GM12874 (cell line): ENCODE results near the gene PTPRE.

ENCODE experiments used
- TF ChIP-seq, protein P1 (sequence below): IDR thresholded peaks from 2 replicates; pipeline ENCODE4 v1.5.1; 2011; ENCODE audit warnings: low read depth, mild to moderate bottlenecking, control low read depth, low read length, moderate library complexity; ENCODE audit not compliant: insufficient read depth

PTPRE gene

DNA sequence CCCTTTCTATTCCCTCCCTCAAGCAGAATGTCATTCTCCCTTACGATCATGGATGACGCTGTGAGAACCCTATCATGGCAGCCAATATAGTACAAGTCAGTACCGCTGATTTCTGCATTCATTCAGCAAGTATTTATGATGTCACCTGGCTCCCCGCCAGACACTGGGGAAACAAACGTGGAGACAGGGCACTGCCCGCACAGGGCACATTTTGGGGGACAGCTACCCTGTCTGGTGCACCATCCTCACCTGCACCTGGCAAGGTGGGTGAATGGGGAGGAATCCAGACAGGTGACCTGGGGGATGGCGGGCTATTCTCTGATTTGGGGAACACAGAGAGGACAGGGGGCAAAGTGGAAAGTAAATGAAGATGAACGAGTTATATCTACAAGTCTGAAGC is 190.9 kb downstream of the PTPRE start:
- TF ChIP-seq, protein P1, sequence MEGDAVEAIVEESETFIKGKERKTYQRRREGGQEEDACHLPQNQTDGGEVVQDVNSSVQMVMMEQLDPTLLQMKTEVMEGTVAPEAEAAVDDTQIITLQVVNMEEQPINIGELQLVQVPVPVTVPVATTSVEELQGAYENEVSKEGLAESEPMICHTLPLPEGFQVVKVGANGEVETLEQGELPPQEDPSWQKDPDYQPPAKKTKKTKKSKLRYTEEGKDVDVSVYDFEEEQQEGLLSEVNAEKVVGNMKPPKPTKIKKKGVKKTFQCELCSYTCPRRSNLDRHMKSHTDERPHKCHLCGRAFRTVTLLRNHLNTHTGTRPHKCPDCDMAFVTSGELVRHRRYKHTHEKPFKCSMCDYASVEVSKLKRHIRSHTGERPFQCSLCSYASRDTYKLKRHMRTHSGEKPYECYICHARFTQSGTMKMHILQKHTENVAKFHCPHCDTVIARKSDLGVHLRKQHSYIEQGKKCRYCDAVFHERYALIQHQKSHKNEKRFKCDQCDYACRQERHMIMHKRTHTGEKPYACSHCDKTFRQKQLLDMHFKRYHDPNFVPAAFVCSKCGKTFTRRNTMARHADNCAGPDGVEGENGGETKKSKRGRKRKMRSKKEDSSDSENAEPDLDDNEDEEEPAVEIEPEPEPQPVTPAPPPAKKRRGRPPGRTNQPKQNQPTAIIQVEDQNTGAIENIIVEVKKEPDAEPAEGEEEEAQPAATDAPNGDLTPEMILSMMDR = no peak

DNA sequence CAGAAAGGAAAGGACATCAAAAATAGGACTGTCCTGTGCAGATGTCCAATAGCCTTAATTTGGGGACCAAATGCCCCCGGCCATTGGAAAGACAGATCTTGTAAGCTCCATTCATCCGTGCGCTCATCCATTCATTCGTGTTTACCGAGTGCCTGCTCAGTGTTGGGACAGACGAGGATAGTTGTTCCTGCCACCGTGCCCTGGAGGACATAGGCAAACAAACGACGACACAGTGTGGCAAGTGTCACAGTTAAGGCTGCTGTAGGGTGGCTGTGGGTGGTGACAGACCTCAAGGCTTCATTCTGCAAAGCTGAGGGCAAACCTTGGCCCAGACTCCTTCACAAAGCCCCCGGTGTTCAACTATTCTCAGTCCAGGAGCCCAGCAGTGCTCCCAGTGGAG is 191.7 kb downstream of the PTPRE start:
- TF ChIP-seq, protein P1 = no peak

DNA sequence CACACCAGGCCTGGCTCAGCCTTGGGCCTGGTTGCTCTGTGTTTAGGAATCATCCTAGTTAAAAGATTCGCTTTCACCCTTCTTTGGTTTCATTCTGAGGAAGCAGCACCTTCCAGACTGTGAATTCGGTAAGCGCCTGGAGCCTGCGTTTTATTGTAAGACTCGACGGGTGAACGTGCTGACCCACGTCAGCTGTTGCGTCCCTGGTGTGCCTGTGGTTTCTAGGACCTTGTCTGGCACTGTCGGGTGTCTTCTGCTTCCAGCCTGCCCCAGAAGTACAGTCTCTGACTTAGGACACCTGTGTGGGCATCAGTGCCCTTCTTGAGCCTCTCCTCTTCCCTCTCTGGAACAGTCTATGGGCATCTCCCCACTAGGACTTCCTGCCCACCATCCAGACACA is 193.0 kb downstream of the PTPRE start:
- TF ChIP-seq, protein P1 = no peak

DNA sequence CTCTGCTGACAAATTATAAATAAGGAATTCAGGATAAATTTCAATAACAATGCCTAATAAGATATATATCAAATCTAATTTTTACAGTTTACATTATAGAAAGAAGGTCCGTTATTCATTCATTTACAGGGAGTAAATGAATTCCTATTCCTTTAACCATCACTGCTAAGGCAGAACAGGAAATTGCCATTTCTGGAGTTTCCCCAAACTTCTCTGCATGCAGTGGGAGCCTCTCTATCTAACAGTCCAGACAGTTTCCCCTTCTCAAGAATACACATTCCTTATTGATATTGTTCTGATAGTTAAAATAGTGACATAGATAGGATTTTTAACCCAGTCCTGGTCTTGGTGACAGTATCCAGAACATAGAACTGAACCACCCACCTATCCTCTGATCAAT is 195.0 kb downstream of the PTPRE start:
- TF ChIP-seq, protein P1 = no peak

DNA sequence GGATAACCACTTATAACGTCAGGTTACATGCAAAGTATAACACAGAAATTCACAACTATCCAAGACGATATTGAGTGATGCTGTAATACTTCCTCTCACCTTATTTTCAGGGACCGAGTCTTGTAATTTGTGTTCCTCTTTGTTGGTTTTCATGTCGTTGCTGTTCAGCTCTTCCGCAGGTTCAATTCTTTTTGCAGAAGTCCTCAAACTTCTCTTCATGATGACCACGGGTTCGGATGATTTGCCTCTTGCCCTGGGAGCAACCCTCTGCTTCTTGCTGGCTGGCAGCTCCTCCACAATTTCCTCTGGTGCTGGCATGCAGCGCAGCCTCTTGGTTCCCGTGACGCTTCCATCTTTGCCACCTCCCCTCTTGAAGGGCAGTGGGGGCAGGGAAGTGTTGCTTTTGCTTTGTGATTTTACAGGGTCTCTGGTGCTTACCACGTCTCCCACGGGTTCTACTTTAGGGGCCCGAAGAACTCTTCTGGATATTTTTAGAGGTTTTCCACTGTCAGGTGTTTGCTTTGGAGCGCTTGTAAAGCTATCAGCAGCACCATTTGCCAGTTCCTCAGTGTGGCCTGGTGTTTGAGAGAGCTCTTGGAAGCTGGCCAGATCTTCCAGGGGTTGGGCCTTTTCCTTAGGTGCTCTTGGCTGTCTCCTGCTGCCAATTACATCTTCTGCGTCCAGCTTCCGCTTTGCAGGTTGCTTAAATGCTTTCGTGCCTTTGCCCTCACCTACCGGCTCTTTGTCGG is 195.8 kb downstream of the PTPRE start:
- TF ChIP-seq, protein P1 = no peak

DNA sequence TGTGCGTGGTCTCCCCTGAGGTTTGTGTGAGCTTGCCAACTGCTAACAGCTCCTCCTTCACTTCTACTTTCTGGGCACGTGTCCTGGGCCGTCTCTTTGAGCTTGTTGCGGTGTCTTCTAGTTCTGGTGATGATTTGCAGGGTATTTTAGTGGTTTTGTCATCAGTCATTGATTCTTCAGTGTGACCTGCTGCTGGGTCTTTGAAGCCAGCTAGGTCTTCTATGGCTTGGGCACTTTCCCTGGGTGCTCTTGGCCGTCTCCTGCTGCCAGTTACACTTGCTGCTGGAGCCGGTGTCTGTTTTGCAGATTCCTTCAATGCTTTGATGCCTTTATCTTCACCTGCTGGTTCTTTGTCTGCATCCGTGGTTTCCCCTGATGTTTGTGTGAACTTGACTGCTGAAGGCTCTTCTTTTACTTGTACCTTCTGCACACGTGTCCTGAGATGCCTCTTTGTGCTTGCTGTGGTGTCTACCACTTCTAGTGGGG is 196.4 kb downstream of the PTPRE start:
- TF ChIP-seq, protein P1 = no peak

DNA sequence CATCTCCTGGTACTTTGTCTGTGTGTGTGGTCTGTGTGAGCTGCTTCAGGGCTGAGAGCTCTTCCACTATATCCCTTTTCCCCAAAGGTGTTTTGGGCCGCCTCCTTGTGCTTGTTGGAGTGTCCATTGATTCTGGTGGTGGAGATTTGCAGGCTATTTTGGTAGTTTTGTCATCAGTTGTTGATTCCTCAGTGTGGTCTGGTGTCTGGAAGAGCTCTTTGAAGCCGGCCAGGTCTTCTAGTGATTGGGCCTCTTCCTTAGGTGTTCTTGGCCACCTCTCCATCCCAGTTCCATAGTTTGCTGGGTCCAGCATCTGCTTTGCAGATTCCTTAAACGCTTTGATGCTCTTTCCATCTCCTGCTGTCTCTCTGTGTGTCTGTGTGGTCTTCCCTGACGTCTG is 198.5 kb downstream of the PTPRE start:
- TF ChIP-seq, protein P1 = no peak
